DOHH2 (cell line): ENCODE measurements around the gene CLIC5.

Experiments
- H3F3A ChIP-seq: fragments of 200-600 bp; sonication (generic), shearing (Covaris generic); 2 replicates; pipeline ENCODE4 v1.6.0; 2016; ENCODE audit warnings: antibody characterized with exemption, mild to moderate bottlenecking; ENCODE audit not compliant: control insufficient read depth, insufficient read depth
- H3K27ac ChIP-seq: fragments of 200-600 bp; sonication (generic); 2 replicates; pipeline ENCODE4 v1.5.1; 2014; ENCODE audit warnings: low read depth, mild to moderate bottlenecking, low read length, moderate library complexity
- H3K27me3 ChIP-seq: fragments of 200-600 bp; sonication (generic); 2 replicates; pipeline ENCODE4 v1.6.1; 2014; ENCODE audit warnings: mild to moderate bottlenecking, low read length, mixed read lengths; ENCODE audit not compliant: control insufficient read depth
- H3K36me3 ChIP-seq: fragments of 200-600 bp; sonication (generic); 2 replicates; pipeline ENCODE4 v1.6.1; 2014; ENCODE audit warnings: mild to moderate bottlenecking, low read length, moderate library complexity, mixed read lengths; ENCODE audit not compliant: control insufficient read depth
- H3K4me1 ChIP-seq: fragments of 200-600 bp; sonication (generic); 2 replicates; pipeline ENCODE4 v1.6.1; 2014; ENCODE audit warnings: mild to moderate bottlenecking, low read length, mixed read lengths; ENCODE audit not compliant: control insufficient read depth
- H3K4me2 ChIP-seq: fragments of 200-600 bp; sonication (generic); 2 replicates; pipeline ENCODE4 v1.6.0; 2014; ENCODE audit warnings: mild to moderate bottlenecking, low read length, moderate library complexity
- H3K4me3 ChIP-seq: fragments of 200-600 bp; sonication (generic); 2 replicates; pipeline ENCODE4 v1.5.1; 2014; ENCODE audit warnings: mild to moderate bottlenecking, low read length, mixed read lengths
- H3K79me2 ChIP-seq: fragments of 200-600 bp; sonication (generic); 2 replicates; pipeline ENCODE4 v1.6.1; 2014; ENCODE audit warnings: mild to moderate bottlenecking, low read length, mixed read lengths; ENCODE audit not compliant: control insufficient read depth
- H3K9me2 ChIP-seq: fragments of 200-600 bp; sonication (generic); replicated peaks from 2 replicates; pipeline ENCODE4 v1.6.1; 2014; ENCODE audit warnings: mild to moderate bottlenecking, low read length, mixed read lengths; ENCODE audit not compliant: control insufficient read depth
- H3K9me3 ChIP-seq: fragments of 200-600 bp; sonication (generic); 2 replicates; pipeline ENCODE4 v1.6.1; 2014; ENCODE audit warnings: antibody characterized with exemption, low read length, mixed read lengths; ENCODE audit not compliant: control insufficient read depth, insufficient read depth
- H4K20me1 ChIP-seq: fragments of 200-600 bp; sonication (generic); 2 replicates; pipeline ENCODE4 v1.6.0; 2014; ENCODE audit warnings: low read depth, mild to moderate bottlenecking, antibody characterized with exemption, low read length, moderate library complexity; ENCODE audit not compliant: control insufficient read depth, insufficient read depth
- EZH2phosphoT487 ChIP-seq: fragments of 200-600 bp; sonication (generic); IDR thresholded peaks from 2 replicates; pipeline ENCODE4 v1.6.1; 2017; ENCODE audit warnings: borderline replicate concordance, mild to moderate bottlenecking, antibody characterized with exemption, low read length, moderate library complexity, mixed read lengths
- TF ChIP-seq, protein P1 (sequence below): fragments of 200-600 bp; sonication (generic); IDR thresholded peaks from one replicate; pipeline ENCODE4 v1.5.1; 2014; ENCODE audit warnings: antibody characterized with exemption, mild to moderate bottlenecking, low read depth, low read length; ENCODE audit not compliant: poor library complexity, severe bottlenecking

CLIC5 gene

DNA sequence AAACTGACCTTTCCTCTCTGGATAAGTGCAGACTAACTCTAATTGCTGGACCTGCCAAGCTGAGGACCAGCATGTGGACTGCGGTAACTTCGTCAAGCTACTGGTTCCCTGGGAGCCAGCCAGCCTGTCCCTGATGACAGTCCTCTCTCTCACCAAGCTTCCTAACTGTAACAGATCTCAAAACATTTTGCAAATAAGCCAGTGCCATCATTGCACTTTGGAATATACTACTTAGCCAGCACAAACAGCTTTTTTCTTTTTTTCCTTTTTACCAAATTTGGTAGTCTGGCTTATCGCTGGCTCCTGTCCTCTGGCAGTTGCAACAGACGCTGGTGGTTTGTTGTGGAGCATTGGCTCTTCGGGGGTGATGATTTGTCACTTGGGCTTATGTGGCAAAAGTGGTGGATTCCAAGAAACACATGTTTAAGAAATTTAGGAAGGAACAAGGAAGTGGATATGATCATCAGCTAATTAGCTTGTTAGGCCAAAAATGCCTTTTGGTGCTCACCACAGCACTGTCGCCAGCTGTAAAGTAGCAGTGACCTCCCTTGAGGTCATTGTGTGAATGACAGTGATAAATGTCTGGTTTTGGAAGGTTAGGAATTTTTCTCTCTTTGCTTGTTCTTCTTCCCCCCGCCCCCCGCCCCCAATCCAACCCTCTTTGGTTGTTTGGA lies 171.7 kb downstream of the CLIC5 start:
- Histone ChIP-seq H3K9me2 (no peaks in the 10 kb centered on the region), H3K4me2 (no peak overlapping the region), H3F3A (no peaks in the 10 kb centered on the region), H3K4me1 (no peaks in the 10 kb centered on the region), H3K79me2 (no peaks in the 10 kb centered on the region), H3K27ac (no peak overlapping the region), H3K4me3 (no peak overlapping the region), H4K20me1 (no peaks in the 10 kb centered on the region), H3K27me3 (no peaks in the 10 kb centered on the region), H3K36me3 (no peaks in the 10 kb centered on the region), H3K9me3 (no peaks in the 10 kb centered on the region)
- TF ChIP-seq EZH2phosphoT487: no peak
- TF ChIP-seq, protein P1, sequence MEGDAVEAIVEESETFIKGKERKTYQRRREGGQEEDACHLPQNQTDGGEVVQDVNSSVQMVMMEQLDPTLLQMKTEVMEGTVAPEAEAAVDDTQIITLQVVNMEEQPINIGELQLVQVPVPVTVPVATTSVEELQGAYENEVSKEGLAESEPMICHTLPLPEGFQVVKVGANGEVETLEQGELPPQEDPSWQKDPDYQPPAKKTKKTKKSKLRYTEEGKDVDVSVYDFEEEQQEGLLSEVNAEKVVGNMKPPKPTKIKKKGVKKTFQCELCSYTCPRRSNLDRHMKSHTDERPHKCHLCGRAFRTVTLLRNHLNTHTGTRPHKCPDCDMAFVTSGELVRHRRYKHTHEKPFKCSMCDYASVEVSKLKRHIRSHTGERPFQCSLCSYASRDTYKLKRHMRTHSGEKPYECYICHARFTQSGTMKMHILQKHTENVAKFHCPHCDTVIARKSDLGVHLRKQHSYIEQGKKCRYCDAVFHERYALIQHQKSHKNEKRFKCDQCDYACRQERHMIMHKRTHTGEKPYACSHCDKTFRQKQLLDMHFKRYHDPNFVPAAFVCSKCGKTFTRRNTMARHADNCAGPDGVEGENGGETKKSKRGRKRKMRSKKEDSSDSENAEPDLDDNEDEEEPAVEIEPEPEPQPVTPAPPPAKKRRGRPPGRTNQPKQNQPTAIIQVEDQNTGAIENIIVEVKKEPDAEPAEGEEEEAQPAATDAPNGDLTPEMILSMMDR: no peak

DNA sequence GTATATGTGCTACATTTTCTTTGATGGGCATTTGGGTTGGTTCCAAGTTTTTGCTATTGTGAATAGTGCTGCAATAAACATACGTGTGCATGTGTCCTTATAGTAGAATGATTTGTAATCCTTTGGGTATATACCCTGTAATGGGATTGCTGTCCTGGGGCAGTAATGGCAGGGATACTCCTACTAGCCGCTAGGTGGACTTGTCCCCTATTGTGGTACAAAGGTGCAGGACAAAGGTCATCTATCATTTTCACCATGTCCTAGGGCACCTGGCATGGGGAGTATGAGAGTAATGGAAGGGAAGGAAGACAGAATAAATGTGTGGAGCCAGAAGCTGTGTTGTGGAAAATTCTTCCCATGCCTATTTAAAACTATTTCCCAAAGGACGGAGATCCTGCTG lies 174.6 kb downstream of the CLIC5 start:
- Histone ChIP-seq H3K4me1 (no peaks in the 10 kb centered on the region), H3K4me2 (no peak overlapping the region), H4K20me1 (no peaks in the 10 kb centered on the region), H3K27ac (no peak overlapping the region), H3K36me3 (no peaks in the 10 kb centered on the region), H3K79me2 (no peaks in the 10 kb centered on the region), H3F3A (no peaks in the 10 kb centered on the region), H3K27me3 (no peaks in the 10 kb centered on the region), H3K9me3 (no peaks in the 10 kb centered on the region), H3K9me2 (no peaks in the 10 kb centered on the region), H3K4me3 (no peak overlapping the region)
- TF ChIP-seq EZH2phosphoT487: no peak
- TF ChIP-seq, protein P1: no peak

DNA sequence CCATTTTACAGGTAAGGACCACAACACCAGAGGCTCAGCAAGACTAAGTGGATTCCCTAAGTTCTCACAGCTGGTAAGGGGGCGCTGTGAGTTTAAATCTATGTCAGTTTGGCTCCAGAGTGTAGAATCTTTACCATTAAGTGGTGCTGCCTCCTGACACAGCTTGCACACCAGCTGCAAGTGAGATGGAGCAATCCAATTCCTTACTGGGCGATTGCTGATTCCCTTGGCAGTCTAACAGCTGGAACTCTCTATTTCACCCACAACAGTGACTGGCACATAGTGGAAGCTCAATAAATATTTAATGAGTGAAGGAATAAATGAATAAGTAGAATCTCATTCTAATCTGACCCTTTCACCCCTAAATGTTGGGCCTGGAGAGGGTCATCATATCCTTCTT lies 176.7 kb downstream of the CLIC5 start:
- Histone ChIP-seq H3K9me3 (no peaks in the 10 kb centered on the region), H3K9me2 (no peaks in the 10 kb centered on the region), H4K20me1 (no peaks in the 10 kb centered on the region), H3K79me2 (no peaks in the 10 kb centered on the region), H3K36me3 (no peaks in the 10 kb centered on the region), H3K4me3 (no peak overlapping the region), H3K4me1 (no peaks in the 10 kb centered on the region), H3K27ac (no peak overlapping the region), H3F3A (no peaks in the 10 kb centered on the region), H3K27me3 (no peaks in the 10 kb centered on the region), H3K4me2 (no peak overlapping the region)
- TF ChIP-seq EZH2phosphoT487: no peak

DNA sequence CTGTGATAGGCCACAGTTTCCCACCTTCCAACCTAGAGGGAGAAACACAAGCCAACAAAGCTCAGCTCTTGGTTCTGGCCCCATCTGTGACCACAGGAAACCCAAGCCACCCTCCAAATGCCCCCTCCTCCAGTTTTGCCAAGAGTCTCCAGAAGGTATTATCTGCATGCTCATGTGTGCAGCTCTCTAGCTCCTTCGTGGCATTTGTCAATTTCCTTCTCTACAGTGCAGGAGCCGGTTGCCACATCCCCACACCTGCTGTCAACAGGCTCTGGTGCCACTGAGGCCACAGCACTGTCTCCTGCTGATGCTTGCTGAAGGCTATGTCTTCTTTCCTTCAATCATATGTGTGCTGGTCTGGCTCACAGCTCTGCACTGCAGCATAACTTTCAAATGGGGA lies 177.2 kb downstream of the CLIC5 start:
- no peaks in the 10 kb centered on the region for H3K4me1 ChIP-seq
- H3K4me2 ChIP-seq: no peak overlapping the region
- H3K27ac ChIP-seq: no peak overlapping the region
- H3K36me3 ChIP-seq: no peaks in the 10 kb centered on the region
- no peaks in the 10 kb centered on the region for H3K9me3 ChIP-seq
- no peaks in the 10 kb centered on the region for H3K9me2 ChIP-seq
- H3F3A ChIP-seq: no peaks in the 10 kb centered on the region
- H4K20me1 ChIP-seq: no peaks in the 10 kb centered on the region
- no peak overlapping the region for H3K4me3 ChIP-seq
- no peaks in the 10 kb centered on the region for H3K27me3 ChIP-seq
- TF ChIP-seq, protein P1: no peak
- no peak for TF ChIP-seq EZH2phosphoT487
- no peaks in the 10 kb centered on the region for H3K79me2 ChIP-seq
